AG10803 (cell line): Measurements from ENCODE around the gene FAHD1.

Experiments
- DNase-seq: peaks from one replicate; pipeline ENCODE4 v3.0.0; 2010; ENCODE audit warnings: low read depth
- H3K4me3 ChIP-seq: 2 replicates; pipeline ENCODE4 v1.5.1; 2011; ENCODE audit warnings: mild to moderate bottlenecking, low read length, control low read depth
- TF ChIP-seq, protein P1 (sequence below): conservative IDR thresholded peaks from 2 replicates; pipeline ENCODE4 v1.5.1; 2011; ENCODE audit warnings: mild to moderate bottlenecking, low read length, control low read depth, inconsistent platforms

Gene FAHD1

DNA sequence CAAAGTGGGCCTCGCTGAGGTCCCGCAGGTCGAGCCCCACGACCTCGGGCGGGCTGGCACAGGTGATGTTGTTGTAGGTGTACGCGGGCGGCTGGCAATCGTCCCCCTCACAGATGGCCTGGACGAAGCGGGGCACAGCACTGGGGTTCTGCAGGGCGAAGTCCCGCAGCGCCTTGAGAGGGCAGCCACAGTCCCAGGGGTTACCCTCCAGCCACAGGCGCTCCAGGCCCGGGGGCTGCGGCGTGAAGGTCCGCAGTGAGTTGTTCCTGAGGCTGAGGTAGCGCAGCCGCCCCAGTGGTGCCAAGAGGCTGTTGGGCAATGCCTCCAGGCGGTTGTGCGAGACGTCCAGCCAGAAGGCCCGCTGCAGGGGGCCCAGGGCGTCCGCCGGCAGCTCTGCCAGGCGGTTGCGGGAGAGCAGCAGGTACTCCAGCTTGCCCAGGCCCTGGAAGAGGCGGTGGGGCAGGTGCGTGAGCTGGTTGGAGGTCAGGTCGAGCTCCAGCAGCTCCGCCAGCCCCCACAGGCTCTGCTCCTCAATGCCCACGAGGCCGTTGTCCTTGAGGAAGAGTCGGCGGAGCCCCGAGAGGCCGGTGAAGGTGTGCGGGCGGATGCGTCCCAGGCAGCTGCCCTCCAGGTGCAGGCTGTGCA, 36.3 kb upstream of the FAHD1 start:
- no peak overlapping the region for H3K4me3 ChIP-seq
- DNase-seq = no peak
- TF ChIP-seq, protein P1, sequence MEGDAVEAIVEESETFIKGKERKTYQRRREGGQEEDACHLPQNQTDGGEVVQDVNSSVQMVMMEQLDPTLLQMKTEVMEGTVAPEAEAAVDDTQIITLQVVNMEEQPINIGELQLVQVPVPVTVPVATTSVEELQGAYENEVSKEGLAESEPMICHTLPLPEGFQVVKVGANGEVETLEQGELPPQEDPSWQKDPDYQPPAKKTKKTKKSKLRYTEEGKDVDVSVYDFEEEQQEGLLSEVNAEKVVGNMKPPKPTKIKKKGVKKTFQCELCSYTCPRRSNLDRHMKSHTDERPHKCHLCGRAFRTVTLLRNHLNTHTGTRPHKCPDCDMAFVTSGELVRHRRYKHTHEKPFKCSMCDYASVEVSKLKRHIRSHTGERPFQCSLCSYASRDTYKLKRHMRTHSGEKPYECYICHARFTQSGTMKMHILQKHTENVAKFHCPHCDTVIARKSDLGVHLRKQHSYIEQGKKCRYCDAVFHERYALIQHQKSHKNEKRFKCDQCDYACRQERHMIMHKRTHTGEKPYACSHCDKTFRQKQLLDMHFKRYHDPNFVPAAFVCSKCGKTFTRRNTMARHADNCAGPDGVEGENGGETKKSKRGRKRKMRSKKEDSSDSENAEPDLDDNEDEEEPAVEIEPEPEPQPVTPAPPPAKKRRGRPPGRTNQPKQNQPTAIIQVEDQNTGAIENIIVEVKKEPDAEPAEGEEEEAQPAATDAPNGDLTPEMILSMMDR = no peak

DNA sequence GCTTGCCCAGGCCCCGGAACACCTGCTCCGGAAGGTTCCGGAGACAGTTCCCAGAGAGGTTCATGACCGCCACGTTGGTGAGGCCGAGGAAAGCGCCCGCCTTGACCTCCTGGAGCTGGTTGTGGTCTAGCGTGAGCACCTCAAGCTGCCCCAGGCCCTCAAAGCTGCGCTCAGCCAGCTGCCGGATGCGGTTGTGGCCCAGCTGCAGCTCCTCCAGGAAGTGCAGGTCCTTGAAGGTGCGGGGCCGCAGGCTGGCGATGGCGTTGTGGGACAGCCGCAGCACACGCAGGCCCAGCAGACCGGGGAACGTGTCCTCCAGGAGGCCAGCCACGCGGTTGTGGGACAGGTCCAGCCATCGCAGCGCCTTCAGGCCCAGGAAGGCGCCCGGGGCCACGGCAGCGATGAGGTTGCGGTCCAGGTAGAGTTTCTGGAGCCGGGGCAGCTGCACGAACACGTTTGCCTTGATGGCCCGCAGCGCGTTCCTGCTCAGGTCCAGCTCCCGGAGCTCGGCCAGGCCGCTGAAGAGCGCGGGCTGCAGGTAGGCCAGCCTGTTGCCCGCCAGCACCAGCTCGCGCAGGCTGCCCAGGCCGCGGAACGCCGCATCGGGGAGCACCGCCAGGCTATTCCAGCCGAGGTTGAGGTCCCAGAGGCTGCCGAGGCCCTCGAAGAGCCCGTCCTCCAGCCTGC, 35.6 kb upstream of the FAHD1 start:
- no peak for DNase-seq
- no peak overlapping the region for H3K4me3 ChIP-seq
- TF ChIP-seq, protein P1 = no peak

DNA sequence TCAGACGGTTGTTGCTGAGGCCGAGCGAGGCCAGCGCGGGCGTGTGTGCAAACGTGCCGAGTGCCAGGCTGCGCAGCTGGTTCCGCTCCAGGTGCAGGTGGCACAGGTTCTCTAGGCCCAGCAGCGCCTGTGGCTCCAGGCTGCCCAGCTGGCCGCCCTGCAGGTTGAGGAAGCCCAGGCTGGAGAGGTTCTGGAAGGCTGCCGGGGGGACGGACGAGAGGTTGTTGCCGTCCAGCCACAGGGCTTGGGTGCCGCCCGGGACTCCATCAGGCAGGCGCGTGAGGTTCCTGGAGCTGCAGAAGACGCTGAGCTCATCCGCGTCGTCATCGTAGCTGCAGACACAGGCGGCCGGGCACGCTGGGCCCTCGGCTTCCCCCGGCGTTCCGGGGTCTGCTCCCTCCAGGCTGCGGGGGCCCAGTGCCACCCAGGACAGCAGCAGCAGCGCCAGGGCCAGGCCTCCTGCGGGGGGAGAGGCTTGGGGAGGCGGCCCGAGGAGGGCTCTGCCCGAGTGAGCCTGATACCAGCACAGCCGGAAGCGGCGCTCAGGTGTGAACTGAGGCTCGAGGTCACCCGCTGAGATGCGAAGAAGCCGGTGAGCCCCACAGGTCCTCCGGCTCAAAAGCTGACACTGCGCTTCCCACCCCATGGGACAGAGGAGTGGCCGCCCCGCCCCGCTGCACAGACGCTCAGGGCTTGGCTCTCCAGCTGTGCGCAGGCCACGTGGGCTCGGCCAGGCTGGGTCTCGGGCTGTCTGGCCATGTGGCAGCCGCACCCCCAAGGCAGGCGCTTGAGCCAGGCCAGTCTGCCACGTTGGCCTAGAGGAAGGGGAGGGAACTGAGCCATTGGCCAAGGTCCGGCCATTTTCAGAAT, 34.8 kb upstream of the FAHD1 start:
- H3K4me3 ChIP-seq = no peak overlapping the region
- TF ChIP-seq, protein P1 = no peak
- no peak for DNase-seq

DNA sequence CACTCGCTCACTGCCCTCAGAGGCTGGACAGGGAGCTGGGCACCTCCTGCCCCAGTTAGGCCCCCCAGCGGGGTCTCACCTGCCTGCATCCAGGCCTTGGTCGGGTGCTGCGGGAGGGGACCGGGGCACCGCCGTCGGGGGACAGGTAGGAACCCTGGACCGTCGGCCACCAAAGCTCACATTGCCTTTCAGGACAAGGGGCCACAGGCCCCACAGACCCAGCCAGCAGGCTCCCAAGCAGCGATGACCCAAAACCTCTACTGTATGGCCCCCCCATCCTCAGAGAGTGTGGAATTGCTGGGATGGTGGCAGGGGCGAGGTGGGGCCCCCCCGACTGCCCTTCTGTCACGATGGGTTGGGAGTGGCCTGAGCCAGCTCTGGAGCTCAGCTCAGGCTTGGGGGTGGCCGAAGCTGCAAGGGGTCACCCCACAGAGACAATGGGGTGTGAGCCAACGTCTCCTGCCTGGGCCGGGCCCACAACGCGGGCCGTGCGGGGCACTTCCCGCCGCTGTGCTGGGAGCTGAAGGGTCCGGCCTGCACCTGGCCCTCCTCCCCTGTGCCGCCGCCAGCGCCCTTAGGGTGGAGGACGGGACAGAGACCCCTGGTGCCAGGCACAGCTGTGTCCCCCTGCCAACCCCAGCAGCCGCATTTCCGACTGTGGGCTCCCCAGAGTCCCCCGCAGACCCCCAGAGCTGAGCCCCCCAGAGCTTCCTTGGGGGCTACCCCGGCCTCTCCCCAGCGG, 34.0 kb upstream of the FAHD1 start:
- no peak for DNase-seq
- H3K4me3 ChIP-seq = no peak overlapping the region
- TF ChIP-seq, protein P1 = no peak

DNA sequence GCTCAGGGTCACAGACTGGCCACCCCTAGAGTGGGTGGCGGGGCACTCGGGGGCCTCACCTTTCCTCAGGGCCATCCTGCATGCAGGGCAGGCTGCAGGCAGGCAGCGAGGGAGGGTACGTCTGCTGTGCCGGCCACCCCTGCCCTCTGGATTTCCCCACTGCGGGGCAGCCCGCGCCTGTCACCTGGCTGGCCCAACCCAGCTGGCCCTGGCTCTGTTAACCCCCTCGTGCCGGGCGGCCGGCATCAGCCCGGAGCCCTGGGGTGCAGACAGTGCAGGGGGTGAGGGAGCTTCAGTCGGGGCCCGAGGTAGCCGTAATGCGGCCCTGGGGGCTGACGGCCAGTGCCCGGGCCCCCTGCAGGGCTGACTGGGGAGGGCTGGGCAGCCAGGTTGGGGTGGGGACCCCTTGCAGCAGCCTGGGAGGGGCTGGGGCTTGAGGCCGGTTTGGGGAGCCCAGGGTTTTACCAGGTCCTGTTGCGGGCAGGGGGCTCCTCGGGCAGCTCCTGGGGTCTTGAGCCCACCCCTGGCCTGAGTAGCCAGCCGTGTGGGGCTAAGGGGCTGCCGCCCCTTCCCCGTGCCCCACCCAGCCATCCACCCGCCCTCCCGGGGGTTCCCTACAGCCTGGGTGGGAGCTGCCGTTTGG, 33.3 kb upstream of the FAHD1 start, which contains the start of gene IGFALS:
Gene IGFALS, minus strand, starts transcription at position 128 of the 643 bp plus-strand sequence. Its CDS starts 53 bp downstream, at position 75.
- no peak within 1 kb of the TSS for H3K4me3 ChIP-seq
- TF ChIP-seq, protein P1 = no peak
- DNase-seq = no peak

DNA sequence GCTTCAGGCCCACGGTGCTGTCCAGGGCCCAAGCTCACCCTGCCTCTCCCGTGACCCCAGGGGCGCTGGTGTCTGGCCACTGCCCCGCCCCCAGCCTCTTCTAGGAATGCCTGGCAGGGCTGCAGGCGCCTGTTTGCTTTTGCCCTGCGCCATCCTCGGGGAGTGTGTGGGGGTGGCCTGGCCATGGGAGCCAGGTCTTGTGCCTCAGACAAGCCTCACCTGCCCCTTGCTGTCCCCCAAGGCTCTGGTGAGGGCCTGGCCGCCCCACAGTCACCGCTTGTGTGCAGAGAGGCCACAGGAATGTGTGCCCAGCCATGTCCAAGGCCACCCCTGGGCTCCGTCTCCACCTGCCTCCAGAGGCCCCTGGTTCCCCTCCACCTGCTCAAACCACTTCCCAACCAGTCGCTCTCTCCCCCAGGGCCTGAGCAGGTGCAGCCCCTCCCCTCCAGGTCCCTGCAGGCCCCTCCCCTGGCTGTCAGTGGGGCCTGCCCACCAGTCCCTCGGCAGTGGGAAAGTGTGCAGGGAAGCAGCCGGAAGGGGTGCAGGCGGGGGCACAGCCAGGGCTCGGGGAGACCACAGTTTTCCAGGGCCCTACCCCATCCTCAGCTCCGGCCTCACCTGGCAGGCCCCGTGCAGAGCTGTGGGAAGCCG, 32.7 kb upstream of the FAHD1 start:
- TF ChIP-seq, protein P1 = no peak
- no peak for DNase-seq
- no peak overlapping the region for H3K4me3 ChIP-seq
